HG03469 (cell line): ENCODE results near the gene MSANTD2.

Experiments used
- ATAC-seq: cut with Tn5 transposase; IDR thresholded peaks from one replicate; pipeline ENCODE4 v1.9.1; 2021; ENCODE audit warnings: mild to moderate bottlenecking, moderate library complexity, moderate number of reproducible peaks; ENCODE audit not compliant: unreplicated experiment

MSANTD2 gene

GRCh38 chr11:124821995-124822730 is 22.0 kb upstream of the MSANTD2 start:
- ATAC-seq, result no peak

- ATAC-seq, result no peak
These were observed 16.8 kb upstream of the MSANTD2 start for GRCh38 chr11:124817036-124817435.

- ATAC-seq, result no peak
These were observed 14.5 kb upstream of the MSANTD2 start for GRCh38 chr11:124814739-124815138.

- no peak for ATAC-seq
These were observed 12.7 kb upstream of the MSANTD2 start for GRCh38 chr11:124812876-124813275.

GRCh38 chr11:124811399-124812125 is 11.4 kb upstream of the MSANTD2 start:
- no peak for ATAC-seq

- no peak for ATAC-seq
These were observed 7.6 kb upstream of the MSANTD2 start for GRCh38 chr11:124807660-124808270.

GRCh38 chr11:124807201-124807600 is 7.0 kb upstream of the MSANTD2 start:
- no peak for ATAC-seq

GRCh38 chr11:124804884-124805283 is 4.7 kb upstream of the MSANTD2 start:
- no peak for ATAC-seq

- no peak for ATAC-seq
These were observed 1.6 kb upstream of the MSANTD2 start for GRCh38 chr11:124801636-124802312.

GRCh38 chr11:124801014-124801413 is 808 bp upstream of the MSANTD2 start:
- ATAC-seq, result no peak

- ATAC-seq, result no peak
These were observed 619 bp downstream of the MSANTD2 start for GRCh38 chr11:124799348-124800225.

GRCh38 chr11:124798991-124799347 is 1.2 kb downstream of the MSANTD2 start:
- ATAC-seq, result no peak

GRCh38 chr11:124796312-124796711 is 3.9 kb downstream of the MSANTD2 start:
- ATAC-seq, result no peak

- no peak for ATAC-seq
These were observed 6.5 kb downstream of the MSANTD2 start for GRCh38 chr11:124793466-124794278.

GRCh38 chr11:124791626-124792341 is 8.4 kb downstream of the MSANTD2 start:
- peak; percentile 54 for ATAC-seq

GRCh38 chr11:124788521-124788920 is 11.7 kb downstream of the MSANTD2 start:
- no peak for ATAC-seq

- ATAC-seq, result no peak
These were observed 16.2 kb downstream of the MSANTD2 start for GRCh38 chr11:124784051-124784450.

GRCh38 chr11:124783002-124783401 is 17.2 kb downstream of the MSANTD2 start:
- no peak for ATAC-seq

GRCh38 chr11:124779568-124779967 is 20.6 kb downstream of the MSANTD2 start:
- ATAC-seq, result no peak
